ENCODE results near the gene OPRD1. TPM values are rescaled to one million over a fixed set of nuclear protein-coding genes. Genes with fewer than 3 reads are reported as not detected.
A peak's percentile ranks its signal among the peaks of the same experiment; 100 is the strongest.

OPRD1 gene
- total RNA-seq, 2 experiments from 2014 or later = not detected

DNA sequence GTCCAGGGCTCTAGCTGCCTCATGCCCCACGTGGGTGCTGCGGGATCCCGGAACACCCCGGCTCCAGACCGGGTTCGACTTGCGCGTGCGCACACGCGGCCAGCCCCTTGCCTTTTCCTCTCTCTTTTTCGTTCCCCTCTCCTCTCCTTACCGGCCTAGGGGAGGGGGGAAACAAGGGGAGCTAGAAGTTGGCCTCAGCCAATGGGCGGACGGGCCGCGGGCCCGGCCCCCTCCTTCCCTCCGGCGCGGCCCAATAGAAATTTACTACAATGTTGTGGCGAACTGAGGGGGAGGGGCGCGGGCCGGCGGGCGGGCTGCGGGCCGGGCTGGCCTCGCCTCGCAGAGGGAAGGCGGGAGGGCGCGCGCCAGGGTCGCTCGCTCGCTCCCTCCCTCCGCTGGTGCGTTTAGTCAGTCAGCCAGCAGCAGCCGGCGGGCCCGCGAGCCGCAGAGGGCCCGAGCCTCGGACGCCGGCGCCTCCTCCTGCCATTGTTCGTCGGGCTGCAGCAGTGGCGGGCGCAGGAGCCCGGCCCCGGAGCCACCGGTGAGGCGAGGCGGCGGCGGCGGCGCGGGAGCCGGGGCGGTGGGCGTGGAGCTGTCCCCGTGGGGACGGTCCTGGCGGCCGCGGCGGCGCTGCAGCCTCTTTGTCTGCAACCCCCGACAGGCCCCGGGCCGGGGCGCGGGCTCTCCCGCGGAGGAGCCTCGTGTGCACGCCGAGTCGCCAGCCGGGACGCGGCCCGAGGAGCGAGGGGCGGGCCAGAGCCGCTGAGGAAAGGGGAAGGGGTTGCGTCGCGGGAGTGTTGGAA, 102.5 kb downstream of the OPRD1 start, which contains the start of gene EPB41:
Gene EPB41 (plus strand): TSS at position 342 of the 803 bp plus-strand sequence. CDS start 72,869 bp downstream, outside the sequence.
- ChIA-PET POLR2A (interaction anchor here (0.5 to 2.6 kb wide), 14 partner anchors 7 to 351 kb away, joined by 3 to 14 read pairs (median 4); no protein-coding TSS in a partner anchor), CTCF (ENCODE audit: unreplicated experiment) (interaction anchor here (0.6 to 0.7 kb wide), 2 partner anchors 12 to 94 kb away, joined by 3 to 4 read pairs; no protein-coding TSS in a partner anchor)
- BruUV-seq (replicated peaks) = no TSS peak
- intact Hi-C loops (cut with micrococcal nuclease; ENCODE audit: unreplicated experiment) = loop anchor here (1.0 kb wide), 2 partner anchors 13 to 27 kb away; no protein-coding TSS in a partner anchor
- peaks cover 19% of the 10 kb centered on the region for H3K4me1 ChIP-seq (ENCODE audit: insufficient read depth, low read length, poor library complexity, severe bottlenecking)
- peak; percentile 97 for DNase-seq (ENCODE audit: low spot score)
- H3K27ac ChIP-seq (ENCODE audit: low read depth, low read length, poor library complexity, severe bottlenecking) = peak within 1 kb of the TSS; percentile 68
- peak within 1 kb of the TSS; percentile 91 for H2AFZ ChIP-seq (ENCODE audit: low read length)
- H4K20me1 ChIP-seq (ENCODE audit: insufficient read depth, low read length) = peaks cover 14% of the 10 kb centered on the region
- no peaks in the 10 kb centered on the region for H3K9me2 ChIP-seq (ENCODE audit: insufficient read depth, low read length)
- peak within 1 kb of the TSS; percentile 93 for H3K4me2 ChIP-seq (ENCODE audit: low read length)
- peak within 1 kb of the TSS; percentile 92 for H3K4me3 ChIP-seq (ENCODE audit: low read depth, low read length, poor library complexity, severe bottlenecking)
- peaks cover 44% of the 10 kb centered on the region for H3K79me2 ChIP-seq (ENCODE audit: insufficient read depth, low read depth, low read length)
- H3K36me3 ChIP-seq (ENCODE audit: insufficient read depth, low read length) = 0 out of 2 replicates have a peak, but pooled peaks cover 4% of the 10 kb centered on the region
- no peaks in the 10 kb centered on the region for H3K9me3 ChIP-seq (ENCODE audit: low read length)
- TF ChIP-seq, protein P1, sequence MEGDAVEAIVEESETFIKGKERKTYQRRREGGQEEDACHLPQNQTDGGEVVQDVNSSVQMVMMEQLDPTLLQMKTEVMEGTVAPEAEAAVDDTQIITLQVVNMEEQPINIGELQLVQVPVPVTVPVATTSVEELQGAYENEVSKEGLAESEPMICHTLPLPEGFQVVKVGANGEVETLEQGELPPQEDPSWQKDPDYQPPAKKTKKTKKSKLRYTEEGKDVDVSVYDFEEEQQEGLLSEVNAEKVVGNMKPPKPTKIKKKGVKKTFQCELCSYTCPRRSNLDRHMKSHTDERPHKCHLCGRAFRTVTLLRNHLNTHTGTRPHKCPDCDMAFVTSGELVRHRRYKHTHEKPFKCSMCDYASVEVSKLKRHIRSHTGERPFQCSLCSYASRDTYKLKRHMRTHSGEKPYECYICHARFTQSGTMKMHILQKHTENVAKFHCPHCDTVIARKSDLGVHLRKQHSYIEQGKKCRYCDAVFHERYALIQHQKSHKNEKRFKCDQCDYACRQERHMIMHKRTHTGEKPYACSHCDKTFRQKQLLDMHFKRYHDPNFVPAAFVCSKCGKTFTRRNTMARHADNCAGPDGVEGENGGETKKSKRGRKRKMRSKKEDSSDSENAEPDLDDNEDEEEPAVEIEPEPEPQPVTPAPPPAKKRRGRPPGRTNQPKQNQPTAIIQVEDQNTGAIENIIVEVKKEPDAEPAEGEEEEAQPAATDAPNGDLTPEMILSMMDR (conservative IDR thresholded peaks at IDR 0.05; ENCODE audit: low read length) = no peak
- TF ChIP-seq EZH2phosphoT487 (IDR thresholded peaks at IDR 0.05; ENCODE audit: borderline replicate concordance, low read depth, low read length) = no peak

DNA sequence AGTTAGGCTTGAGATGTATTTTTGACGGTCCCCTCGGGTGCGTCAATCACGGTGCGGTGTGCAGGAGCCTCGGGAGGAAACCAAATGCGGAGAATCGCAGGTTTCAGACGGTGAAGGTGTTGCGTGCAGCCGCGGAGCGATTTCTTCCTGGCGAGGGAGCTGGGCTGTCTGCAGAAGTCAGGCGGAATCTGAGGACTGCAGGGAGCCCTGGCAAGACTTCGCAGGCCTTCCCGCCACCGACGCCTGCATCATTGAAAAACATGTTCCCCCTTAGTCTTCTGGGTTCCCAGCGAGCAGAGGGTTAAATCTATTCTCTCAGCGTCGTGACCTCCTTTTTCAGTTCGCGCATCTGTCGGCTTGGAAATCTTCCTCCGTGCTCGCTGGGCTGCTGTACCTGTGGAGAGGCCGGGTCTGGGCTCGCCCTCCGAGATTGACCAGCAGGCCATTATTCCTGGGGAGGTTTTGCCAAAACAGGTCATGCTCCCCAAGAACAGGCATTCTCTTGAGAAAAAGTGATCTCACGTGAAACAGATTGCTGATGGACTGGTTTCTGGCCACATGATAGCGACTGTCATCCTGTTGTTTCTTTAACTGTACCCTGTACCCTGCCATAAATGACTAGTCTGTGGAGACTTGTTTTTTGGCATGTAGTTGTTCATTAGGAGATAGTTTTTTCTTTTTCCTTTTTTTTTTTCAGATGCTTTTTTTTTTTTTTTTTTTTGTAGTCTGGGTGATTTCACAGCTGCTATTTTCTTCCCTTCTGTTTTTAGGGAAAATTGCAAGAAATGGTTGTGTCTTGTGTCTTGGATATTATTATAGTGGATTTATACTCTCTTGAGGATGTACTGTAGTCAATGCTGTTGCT, 103.3 kb downstream of the OPRD1 start:
- H3K27ac ChIP-seq (ENCODE audit: low read depth, low read length, poor library complexity, severe bottlenecking) = peak overlapping the region; percentile 68
- H3K36me3 ChIP-seq (ENCODE audit: insufficient read depth, low read length) = 0 out of 2 replicates have a peak, but pooled peaks cover 4% of the 10 kb centered on the region
- ChIA-PET POLR2A (interaction anchor here (0.6 to 2.6 kb wide), 9 partner anchors 9 to 200 kb away, joined by 3 to 14 read pairs (median 3); no protein-coding TSS in a partner anchor), CTCF (ENCODE audit: unreplicated experiment) (no interaction called here)
- intact Hi-C loops (cut with micrococcal nuclease; ENCODE audit: unreplicated experiment) = no loop called here
- DNase-seq (ENCODE audit: low spot score) = peak; percentile 63
- H3K4me3 ChIP-seq (ENCODE audit: low read depth, low read length, poor library complexity, severe bottlenecking) = peak overlapping the region; percentile 92
- no peak for TF ChIP-seq EZH2phosphoT487 (IDR thresholded peaks at IDR 0.05; ENCODE audit: borderline replicate concordance, low read depth, low read length)
- TF ChIP-seq, protein P1 (conservative IDR thresholded peaks at IDR 0.05; ENCODE audit: low read length) = no peak
- H2AFZ ChIP-seq (ENCODE audit: low read length) = peak overlapping the region; percentile 62; the same call in 1 of the 2 replicates
- peaks cover 14% of the 10 kb centered on the region for H4K20me1 ChIP-seq (ENCODE audit: insufficient read depth, low read length)
- BruUV-seq (replicated peaks) = no TSS peak
- H3K4me2 ChIP-seq (ENCODE audit: low read length) = peak overlapping the region; percentile 84
- peaks cover 52% of the 10 kb centered on the region for H3K79me2 ChIP-seq (ENCODE audit: insufficient read depth, low read depth, low read length)
- H3K9me2 ChIP-seq (ENCODE audit: insufficient read depth, low read length) = no peaks in the 10 kb centered on the region
- H3K4me1 ChIP-seq (ENCODE audit: insufficient read depth, low read length, poor library complexity, severe bottlenecking) = peaks cover 23% of the 10 kb centered on the region
- no peaks in the 10 kb centered on the region for H3K9me3 ChIP-seq (ENCODE audit: low read length)

Data from OCI-LY7 (cell line).